ENCODE measurements around the gene USP17L17.
"Not testable (repeated sequence)": the region's sequence is repeated elsewhere in the genome, so short reads cannot be mapped to it uniquely, and the experiment has no call there.

GRCh38 chr4:9271719-9272118 is 28.0 kb downstream of the USP17L17 start:
- TF ChIP-seq CTCF (IDR thresholded peaks at IDR 0.05; ENCODE audit: insufficient read depth, low read length, poor library complexity, severe bottlenecking); EZH2phosphoT487 (conservative IDR thresholded peaks at IDR 0.05; ENCODE audit: low read length): not testable (repeated sequence)

Measured in SU-DHL-6 (cell line).